ENCODE measurements around the gene ABHD12. TPM values are rescaled to one million over a fixed set of nuclear protein-coding genes. Genes with fewer than 3 reads are reported as not detected.

Gene ABHD12
- total RNA-seq, 1 donor: 17.0 TPM

DNA sequence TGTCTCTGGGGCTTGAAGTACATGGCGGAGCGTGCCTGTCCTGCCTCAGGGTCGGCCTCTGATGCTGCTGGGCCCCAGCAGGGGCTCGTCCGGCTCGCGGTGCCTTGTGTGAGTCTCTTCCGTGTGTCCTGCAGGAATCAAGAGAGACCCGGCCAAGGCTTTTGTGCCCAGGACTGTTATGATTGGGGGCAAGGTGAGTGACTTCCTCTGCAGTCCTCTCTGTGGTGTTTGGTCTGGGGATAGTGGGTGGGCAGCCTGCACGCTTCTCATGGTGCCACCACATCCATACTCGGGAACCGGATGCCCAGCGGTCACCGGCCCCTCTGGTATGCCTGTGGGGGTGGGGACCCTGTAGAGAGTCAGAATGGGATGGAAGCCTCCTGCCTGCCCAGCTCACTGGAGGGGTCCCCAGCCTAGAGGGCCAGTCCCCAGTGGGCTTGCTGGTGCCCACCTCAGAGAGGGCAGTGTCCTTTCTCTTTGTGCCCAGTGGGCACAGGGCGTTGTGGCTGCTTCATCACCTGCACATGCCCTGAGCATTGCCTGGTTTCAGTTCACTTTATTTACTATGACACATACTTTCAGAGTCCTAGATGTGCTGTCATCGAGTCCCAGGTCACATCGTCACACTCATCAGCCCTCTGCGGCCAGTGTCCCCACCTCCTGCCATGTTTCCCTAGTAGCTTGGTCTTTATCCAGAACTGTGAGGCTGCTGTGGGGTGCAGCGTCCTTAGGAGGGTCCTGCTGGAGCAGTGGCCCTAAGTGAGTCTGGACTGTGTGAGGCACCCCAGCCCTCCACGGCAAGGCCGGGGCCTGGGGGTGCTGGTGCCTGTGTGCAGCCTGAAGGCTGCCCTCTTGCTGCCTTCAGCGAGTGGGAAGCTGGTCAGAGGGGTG lies 102.1 kb downstream of the ABHD12 start:
- Histone ChIP-seq H3K4me3 (ENCODE audit: low read length) (no peak overlapping the region), H3K9me3 (ENCODE audit: low read depth, low read length) (no peaks in the 10 kb centered on the region), H3K27me3 (ENCODE audit: insufficient read depth, low read length) (no peaks in the 10 kb centered on the region), H3K4me1 (ENCODE audit: insufficient read depth, low read length) (no peaks in the 10 kb centered on the region)

DNA sequence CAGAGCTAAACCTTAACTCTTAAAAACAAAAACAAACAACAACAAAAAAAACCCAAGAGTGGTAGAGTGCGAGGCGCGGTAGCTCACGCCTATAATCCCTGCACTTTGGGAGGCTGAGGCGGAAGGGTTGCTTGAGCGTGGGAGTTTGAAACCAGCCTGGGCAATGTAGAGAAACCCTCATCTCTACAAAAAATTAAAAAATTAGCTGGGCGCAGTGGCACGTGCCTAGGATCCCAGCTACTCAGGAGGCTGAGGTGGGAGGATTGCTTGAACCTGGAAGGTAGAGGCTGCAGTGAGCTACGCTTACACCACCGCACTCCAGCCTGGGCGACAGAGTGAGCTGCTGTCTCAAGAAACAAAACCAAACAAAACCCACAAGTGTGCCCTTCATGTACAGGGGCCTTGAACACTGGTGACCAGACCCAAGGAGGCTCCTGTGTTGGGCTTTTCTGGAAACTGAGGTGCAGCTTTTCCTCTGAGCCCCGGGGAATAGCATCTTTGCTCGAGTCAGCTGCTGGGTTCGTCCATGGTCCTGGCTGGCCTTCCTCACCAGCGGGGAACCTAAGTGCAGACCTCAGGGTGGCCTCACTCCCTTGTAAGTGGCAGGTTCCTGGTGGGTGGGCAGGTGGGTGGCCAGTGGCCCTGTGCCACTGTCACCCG lies 102.9 kb downstream of the ABHD12 start:
- no peaks in the 10 kb centered on the region for H3K27me3 ChIP-seq (ENCODE audit: insufficient read depth, low read length)
- no peaks in the 10 kb centered on the region for H3K9me3 ChIP-seq (ENCODE audit: low read depth, low read length)
- no peak overlapping the region for H3K4me3 ChIP-seq (ENCODE audit: low read length)
- no peaks in the 10 kb centered on the region for H3K4me1 ChIP-seq (ENCODE audit: insufficient read depth, low read length)

DNA sequence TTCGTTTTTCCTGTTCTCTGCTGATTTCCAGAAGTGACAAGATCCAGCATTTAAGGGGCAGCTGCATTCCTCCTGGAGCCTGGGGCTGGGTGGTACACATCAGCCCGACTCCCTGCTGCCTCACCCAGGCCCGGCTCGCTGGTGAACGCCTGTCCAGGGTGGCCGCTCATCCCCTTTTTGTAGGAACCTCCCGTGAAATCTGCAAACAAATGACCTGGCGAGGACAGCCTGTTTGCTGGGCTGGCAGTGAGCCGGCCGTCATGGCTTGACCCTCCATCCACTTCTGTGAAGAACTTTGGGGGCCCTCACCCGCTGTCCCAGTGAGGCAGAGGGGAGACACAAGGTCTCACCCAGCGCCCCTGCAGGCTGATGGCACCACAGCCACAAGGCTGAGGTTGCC lies 103.7 kb downstream of the ABHD12 start:
- no peaks in the 10 kb centered on the region for H3K27me3 ChIP-seq (ENCODE audit: insufficient read depth, low read length)
- H3K4me1 ChIP-seq (ENCODE audit: insufficient read depth, low read length): no peaks in the 10 kb centered on the region
- no peak overlapping the region for H3K4me3 ChIP-seq (ENCODE audit: low read length)
- H3K9me3 ChIP-seq (ENCODE audit: low read depth, low read length): no peaks in the 10 kb centered on the region

DNA sequence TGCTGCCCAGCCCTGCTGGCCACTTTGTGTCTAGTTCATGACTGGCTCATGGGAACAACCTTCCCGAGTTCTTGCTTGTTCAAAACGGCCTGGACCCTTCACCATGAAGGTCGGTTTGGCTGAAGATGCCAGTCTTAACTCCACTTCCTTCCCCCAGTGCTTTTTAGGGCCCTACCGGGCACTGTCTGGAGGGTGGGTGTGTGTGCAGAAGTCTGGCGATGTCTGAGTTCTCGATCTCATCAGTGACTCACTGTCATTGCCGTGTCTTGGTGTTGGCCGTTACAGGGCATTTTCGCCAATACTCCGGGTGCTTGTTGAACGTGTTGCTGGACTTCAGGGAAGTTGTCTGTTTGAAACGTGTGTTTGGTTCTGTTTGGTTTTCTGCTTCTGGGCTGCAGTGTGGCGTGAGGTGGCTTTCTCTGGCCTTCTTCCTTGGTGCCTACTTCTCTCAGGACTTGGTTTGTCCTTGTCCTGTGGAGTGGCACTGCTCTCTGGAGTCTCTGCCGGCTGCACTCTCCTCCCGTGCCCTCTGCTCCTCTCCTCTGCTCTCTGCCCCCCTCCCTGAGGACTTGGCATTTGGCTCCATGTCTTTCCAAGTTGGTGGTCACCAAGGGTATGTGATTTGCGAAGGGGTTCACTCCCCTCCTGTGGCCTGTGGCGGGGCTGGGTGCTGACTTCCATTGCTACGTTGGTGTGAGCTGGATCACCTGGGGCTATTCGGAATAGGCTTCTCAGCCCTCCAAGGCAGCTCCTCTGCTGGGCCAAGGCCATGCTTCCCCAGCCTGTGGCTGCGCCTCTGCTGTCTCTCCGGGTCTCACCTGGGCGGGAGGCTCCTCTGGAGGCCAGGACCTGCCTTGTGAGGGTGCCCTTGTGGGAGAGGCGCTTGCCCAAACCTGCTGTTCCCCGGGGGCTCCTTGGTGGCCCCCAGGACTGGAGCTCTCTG lies 104.5 kb downstream of the ABHD12 start:
- Histone ChIP-seq H3K4me1 (ENCODE audit: insufficient read depth, low read length) (no peaks in the 10 kb centered on the region), H3K4me3 (ENCODE audit: low read length) (no peak overlapping the region), H3K27me3 (ENCODE audit: insufficient read depth, low read length) (no peaks in the 10 kb centered on the region), H3K9me3 (ENCODE audit: low read depth, low read length) (no peaks in the 10 kb centered on the region)

DNA sequence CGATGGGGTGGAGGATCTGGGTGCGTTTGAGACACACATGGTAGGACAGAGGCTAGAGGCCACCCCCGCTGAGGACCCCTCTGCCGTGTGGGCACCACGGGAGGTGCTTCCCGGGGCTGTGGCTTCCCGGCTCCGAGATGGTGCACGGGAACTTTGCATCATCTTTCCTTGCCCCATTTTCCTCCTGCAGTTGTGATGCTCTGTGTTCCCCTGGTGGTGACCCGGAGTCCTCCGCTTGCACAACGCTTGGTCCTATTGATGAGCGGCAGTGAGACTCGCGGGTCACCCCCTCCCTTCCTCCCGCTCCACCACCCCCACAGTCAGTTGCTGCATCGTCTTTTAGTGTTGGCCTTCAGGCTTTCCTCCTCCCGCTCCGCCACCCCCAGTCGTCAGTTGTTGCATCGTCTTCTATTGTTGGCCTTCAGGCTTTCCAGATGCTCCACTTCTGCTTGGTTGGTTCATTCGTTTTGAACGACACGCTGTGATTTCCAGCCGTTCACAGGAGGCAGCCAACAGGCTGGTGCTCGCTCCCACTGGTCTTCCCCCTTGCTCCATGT lies 105.5 kb downstream of the ABHD12 start:
- Histone ChIP-seq H3K4me1 (ENCODE audit: insufficient read depth, low read length) (no peaks in the 10 kb centered on the region), H3K9me3 (ENCODE audit: low read depth, low read length) (no peaks in the 10 kb centered on the region), H3K4me3 (ENCODE audit: low read length) (no peak overlapping the region), H3K27me3 (ENCODE audit: insufficient read depth, low read length) (no peaks in the 10 kb centered on the region)

DNA sequence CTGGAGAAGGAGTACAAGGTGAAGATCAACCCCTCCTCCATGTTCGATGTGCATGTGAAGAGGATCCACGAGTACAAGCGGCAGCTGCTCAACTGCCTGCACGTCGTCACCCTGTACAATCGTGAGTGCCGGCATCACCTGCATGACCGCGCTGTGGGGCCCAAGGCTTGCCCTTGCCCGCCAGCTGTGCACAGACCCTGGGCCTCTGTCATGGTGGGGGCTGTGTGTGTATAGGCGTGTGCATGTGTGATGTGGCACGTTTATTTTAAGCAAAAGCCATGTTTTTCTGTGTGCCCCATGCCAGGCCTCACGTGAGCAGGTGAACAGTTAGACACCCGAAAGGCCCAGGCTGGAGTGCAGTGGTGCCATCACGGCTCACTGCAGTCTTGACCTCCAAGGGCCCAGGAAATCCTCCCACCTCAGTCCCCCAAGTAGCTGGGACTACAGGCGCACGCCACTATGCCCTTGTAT lies 106.5 kb downstream of the ABHD12 start:
- H3K9me3 ChIP-seq (ENCODE audit: low read depth, low read length): no peaks in the 10 kb centered on the region
- H3K27me3 ChIP-seq (ENCODE audit: insufficient read depth, low read length): no peaks in the 10 kb centered on the region
- H3K4me1 ChIP-seq (ENCODE audit: insufficient read depth, low read length): no peaks in the 10 kb centered on the region
- no peak overlapping the region for H3K4me3 ChIP-seq (ENCODE audit: low read length)

DNA sequence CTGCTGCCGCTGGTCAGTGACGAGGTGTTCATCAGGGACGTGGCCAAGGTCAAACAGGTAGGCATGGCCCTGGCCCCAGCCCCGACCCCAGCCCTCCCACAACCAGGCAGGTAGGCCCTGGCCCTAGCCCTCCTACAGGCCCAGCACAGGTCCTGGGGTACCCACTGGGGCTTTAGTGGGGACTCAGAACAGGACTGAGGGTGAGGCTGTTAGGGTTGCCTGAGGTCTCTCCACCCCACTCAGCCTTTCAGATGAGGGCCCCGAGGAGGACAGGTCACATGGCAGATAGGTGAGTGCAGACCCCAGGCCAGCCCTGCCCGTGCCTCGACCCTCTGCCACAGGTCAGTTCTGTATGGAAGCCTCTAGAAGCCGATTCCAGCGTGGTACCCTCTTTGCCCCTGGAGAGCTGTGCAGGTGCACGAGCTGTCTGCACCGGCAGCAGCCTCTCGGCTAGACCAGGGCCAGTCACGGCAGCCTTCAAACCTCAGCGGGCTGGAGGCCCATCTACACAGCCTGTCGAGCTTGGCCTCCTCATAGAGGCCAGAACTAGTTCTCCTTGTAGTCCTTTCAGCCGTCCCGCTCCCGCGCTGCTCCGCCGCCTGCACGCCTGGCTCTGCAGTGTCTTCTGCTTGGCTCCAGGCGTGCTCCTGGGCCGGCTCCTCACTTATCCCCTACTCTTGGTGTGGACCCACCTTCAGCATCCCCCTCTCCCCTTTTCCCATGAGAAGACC lies 107.2 kb downstream of the ABHD12 start:
- Histone ChIP-seq H3K27me3 (ENCODE audit: insufficient read depth, low read length) (no peaks in the 10 kb centered on the region), H3K4me1 (ENCODE audit: insufficient read depth, low read length) (no peaks in the 10 kb centered on the region), H3K9me3 (ENCODE audit: low read depth, low read length) (no peaks in the 10 kb centered on the region), H3K4me3 (ENCODE audit: low read length) (no peak overlapping the region)

DNA sequence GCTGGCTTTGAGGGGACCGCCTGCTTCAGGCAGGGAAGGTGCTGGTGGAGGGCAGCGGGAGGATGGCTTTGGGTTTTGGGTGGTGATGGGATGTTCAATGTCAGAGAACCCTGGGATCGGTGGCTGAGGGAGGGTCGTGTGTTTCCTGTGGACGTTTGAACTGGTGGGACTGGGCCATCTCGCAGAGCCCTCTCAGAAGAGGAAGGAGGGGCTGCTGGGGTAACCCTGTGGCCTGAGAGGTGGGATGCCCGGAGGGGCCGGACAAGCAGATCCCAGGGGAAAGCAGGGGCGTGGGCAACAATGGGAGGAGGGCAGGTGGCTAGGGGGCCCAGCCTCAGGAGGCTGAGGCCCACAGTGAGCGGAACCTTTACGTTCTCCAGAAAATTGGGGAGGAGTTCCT lies 107.8 kb downstream of the ABHD12 start:
- H3K4me3 ChIP-seq (ENCODE audit: low read length): no peak overlapping the region
- H3K9me3 ChIP-seq (ENCODE audit: low read depth, low read length): no peaks in the 10 kb centered on the region
- no peaks in the 10 kb centered on the region for H3K27me3 ChIP-seq (ENCODE audit: insufficient read depth, low read length)
- H3K4me1 ChIP-seq (ENCODE audit: insufficient read depth, low read length): no peaks in the 10 kb centered on the region

DNA sequence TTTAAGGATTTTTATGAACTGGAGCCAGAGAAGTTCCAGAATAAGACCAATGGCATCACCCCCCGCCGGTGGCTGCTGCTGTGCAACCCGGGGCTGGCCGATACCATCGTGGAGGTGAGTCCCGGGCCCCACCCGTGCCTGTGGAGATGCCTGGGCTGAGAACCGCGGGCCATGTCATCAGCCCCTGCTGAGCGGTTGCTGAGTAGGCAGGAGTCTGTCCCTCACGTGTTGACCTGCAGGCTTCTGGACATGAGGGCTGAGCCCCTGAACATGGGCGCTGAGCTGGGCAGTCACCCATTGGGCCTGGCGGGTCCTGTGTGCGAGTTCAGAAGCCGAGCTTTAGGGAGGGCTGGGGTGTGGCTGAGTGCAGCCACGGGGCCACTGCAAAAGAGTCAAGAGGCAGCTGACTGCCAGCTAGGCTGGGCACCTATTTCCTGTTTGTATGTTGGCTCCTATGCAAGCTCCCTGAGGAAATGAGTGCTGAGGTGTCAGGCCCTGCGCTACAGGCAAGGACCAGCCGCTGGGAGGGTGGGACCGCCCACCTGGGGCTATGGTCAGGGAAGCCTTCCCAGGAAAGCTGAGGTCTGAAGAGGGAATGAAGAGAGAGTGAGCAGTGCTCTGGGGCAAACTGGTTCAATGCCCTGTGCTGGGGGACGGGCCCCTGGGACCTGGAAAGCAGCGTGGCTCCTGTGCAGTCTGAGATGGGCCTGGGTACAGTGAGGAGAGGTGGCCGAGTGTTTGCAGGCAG lies 108.4 kb downstream of the ABHD12 start:
- Histone ChIP-seq H3K27me3 (ENCODE audit: insufficient read depth, low read length) (no peaks in the 10 kb centered on the region), H3K4me1 (ENCODE audit: insufficient read depth, low read length) (no peaks in the 10 kb centered on the region), H3K4me3 (ENCODE audit: low read length) (no peak overlapping the region), H3K9me3 (ENCODE audit: low read depth, low read length) (no peaks in the 10 kb centered on the region)

DNA sequence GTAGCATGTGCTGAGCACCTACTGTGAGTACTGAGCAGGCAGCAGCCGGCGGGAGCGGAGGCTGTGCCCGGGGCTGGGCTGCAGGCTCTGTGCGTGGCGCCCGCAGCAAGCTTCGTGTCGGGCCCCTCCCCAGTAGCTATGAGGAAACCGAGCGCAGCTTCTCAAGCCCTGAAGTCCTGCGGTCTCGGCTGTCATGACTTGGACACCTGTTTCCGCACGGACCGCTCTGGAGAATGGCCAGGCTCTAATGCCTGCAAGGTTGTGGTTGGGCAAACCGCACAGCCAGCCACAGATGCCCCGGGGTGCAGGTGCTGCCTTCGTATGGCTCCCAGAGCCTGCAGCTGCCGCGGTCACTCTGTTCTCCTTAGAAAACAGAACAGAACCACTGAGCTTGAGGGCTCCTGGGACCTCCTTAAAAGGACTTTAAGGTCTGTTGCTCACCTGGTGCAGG lies 109.1 kb downstream of the ABHD12 start:
- no peak overlapping the region for H3K4me3 ChIP-seq (ENCODE audit: low read length)
- no peaks in the 10 kb centered on the region for H3K4me1 ChIP-seq (ENCODE audit: insufficient read depth, low read length)
- no peaks in the 10 kb centered on the region for H3K27me3 ChIP-seq (ENCODE audit: insufficient read depth, low read length)
- no peaks in the 10 kb centered on the region for H3K9me3 ChIP-seq (ENCODE audit: low read depth, low read length)

DNA sequence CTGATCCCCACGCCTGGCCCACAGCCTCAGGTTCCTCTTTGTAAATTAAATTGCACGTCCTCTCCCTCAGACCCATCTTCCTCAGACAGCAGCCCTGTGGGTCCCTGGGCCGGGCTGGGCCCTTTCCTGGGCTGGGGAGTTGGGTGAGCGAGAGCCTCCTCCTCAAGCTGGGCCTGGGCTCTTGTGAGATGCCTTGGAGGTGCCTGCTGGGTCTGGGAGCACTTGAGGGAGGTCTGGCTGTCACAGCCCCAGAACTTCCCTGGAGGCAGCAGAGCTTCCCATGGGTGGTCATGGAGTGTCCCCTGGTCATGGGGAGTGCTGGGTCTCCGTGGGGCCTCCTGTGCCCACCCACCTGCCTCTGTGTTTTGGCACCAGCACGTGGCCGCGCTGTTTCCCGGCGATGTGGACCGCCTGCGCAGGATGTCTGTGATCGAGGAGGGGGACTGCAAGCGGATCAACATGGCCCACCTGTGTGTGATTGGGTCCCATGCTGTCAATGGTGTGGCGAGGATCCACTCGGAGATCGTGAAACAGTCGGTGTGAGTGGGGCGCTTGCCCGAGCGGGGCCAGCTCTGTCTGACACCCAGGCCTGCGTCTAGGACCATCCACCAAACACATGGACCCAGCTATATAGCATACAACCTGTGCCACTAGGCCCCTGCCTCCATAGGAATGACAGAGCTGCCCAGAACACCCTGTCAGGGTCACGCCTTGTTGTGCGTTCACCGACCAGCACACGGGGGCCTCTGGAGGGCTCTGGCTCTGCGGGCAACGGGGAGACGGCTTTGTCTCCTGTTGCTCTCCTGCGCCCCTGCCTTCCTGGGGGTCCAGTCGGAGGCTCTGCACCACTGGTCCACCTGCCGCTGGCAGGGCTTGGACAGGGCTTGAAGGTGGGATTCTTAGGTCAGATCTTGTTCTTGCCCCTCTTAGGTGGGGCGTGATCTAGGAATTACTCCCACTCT lies 109.8 kb downstream of the ABHD12 start:
- Histone ChIP-seq H3K9me3 (ENCODE audit: low read depth, low read length) (no peaks in the 10 kb centered on the region), H3K4me3 (ENCODE audit: low read length) (no peak overlapping the region), H3K27me3 (ENCODE audit: insufficient read depth, low read length) (no peaks in the 10 kb centered on the region), H3K4me1 (ENCODE audit: insufficient read depth, low read length) (no peaks in the 10 kb centered on the region)

DNA sequence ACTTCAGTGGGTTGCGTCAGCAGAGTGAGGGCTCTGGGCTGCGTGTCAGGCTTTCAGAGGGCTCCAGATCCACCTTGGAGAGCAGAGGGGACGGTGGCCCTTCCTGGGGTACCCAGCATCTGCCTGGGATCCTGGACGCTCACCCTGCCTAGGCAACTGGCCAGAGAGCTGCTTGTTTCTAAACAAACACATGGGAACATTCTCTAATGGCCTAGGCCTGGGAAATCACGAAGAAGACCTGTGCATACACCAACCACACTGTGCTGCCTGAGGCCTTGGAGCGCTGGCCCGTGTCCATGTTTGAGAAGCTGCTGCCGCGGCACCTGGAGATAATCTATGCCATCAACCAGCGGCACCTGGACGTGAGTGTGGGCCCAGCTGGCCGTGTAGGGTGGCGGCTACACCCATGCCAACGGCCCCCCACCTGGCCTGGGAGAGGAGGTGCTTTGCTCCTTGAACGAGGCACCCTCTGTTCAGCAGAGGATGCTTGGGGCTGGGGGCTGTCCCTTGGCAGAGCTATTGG lies 110.5 kb downstream of the ABHD12 start:
- Histone ChIP-seq H3K4me3 (ENCODE audit: low read length) (no peak overlapping the region), H3K27me3 (ENCODE audit: insufficient read depth, low read length) (no peaks in the 10 kb centered on the region), H3K9me3 (ENCODE audit: low read depth, low read length) (no peaks in the 10 kb centered on the region), H3K4me1 (ENCODE audit: insufficient read depth, low read length) (no peaks in the 10 kb centered on the region)

Data from mononuclear cell (primary cell).